Measurements from ENCODE around the gene FXR1.
A peak's percentile ranks its signal among the peaks of the same experiment; 100 is the strongest.
"Not testable (repeated sequence)": the region's sequence is repeated elsewhere in the genome, so short reads cannot be mapped to it uniquely, and the experiment has no call there.

The FXR1 gene

GRCh38 chr3:180912304-180913296 lies at the start of gene FXR1:
TSS of gene FXR1 (plus strand) at chr3:180912670. CDS start at chr3:180912686, 16 bp downstream.
- peak; percentile 71 to 73 for DNase-seq

- no peak for DNase-seq
These were observed 42.3 kb upstream of the FXR1 start for GRCh38 chr3:180870008-180870699.

- DNase-seq: no peak
These were observed 40.6 kb upstream of the FXR1 start for GRCh38 chr3:180871901-180872300.

GRCh38 chr3:180872430-180872829 lies 40.0 kb upstream of the FXR1 start:
- DNase-seq: not testable (repeated sequence)

GRCh38 chr3:180875124-180875698 lies 37.3 kb upstream of the FXR1 start:
- no peak for DNase-seq

GRCh38 chr3:180881065-180881801 lies 31.2 kb upstream of the FXR1 start:
- DNase-seq: no peak

GRCh38 chr3:180882115-180882514 lies 30.4 kb upstream of the FXR1 start:
- DNase-seq: no peak

- DNase-seq: no peak
These were observed 23.4 kb upstream of the FXR1 start for GRCh38 chr3:180888992-180889560.

- DNase-seq: no peak
These were observed 13.9 kb upstream of the FXR1 start for GRCh38 chr3:180898572-180898971.

- no peak for DNase-seq
These were observed 2.9 kb upstream of the FXR1 start for GRCh38 chr3:180909369-180910127.

GRCh38 chr3:180910823-180911222 lies 1.6 kb upstream of the FXR1 start:
- DNase-seq: no peak

GRCh38 chr3:180911876-180912303 lies 580 bp upstream of the FXR1 start:
- no peak for DNase-seq

- no peak for DNase-seq
These were observed 1.3 kb downstream of the FXR1 start for GRCh38 chr3:180913581-180914404.

- DNase-seq: no peak
These were observed 6.1 kb downstream of the FXR1 start for GRCh38 chr3:180918542-180918941.

- no peak for DNase-seq
These were observed 9.8 kb downstream of the FXR1 start for GRCh38 chr3:180922242-180922641.

- no peak for DNase-seq
These were observed 11.1 kb downstream of the FXR1 start for GRCh38 chr3:180923561-180923960.

- DNase-seq: no peak
These were observed 14.1 kb downstream of the FXR1 start for GRCh38 chr3:180926526-180926925.

- DNase-seq: no peak
These were observed 16.9 kb downstream of the FXR1 start for GRCh38 chr3:180929376-180929775.

GRCh38 chr3:180930526-180930925 lies 18.1 kb downstream of the FXR1 start:
- no peak for DNase-seq

GRCh38 chr3:180932819-180933218 lies 20.3 kb downstream of the FXR1 start:
- no peak for DNase-seq

GRCh38 chr3:180934638-180935037 lies 22.2 kb downstream of the FXR1 start:
- DNase-seq: no peak
